ENCODE data around the gene PDSS1.
"Not testable (repeated sequence)": the region's sequence is repeated elsewhere in the genome, so short reads cannot be mapped to it uniquely, and the experiment has no call there.

Gene PDSS1
- total RNA-seq, result 3.3 to 36.5 (median 3.9) reads per million in 3 experiments

- peak; percentile 49 for DNase-seq
Measured at GRCh38 chr10:26697163-26697921, at the start of gene PDSS1. Gene PDSS1, plus strand, starts transcription at chr10:26697701. Its CDS starts 11 bp downstream, at chr10:26697712.

GRCh38 chr10:26648245-26648636 is 49.3 kb upstream of the PDSS1 start:
- not testable (repeated sequence) for DNase-seq

GRCh38 chr10:26650406-26650805 is 47.1 kb upstream of the PDSS1 start:
- DNase-seq, result no peak

- not testable (repeated sequence) for DNase-seq
Measured at GRCh38 chr10:26651476-26651875, 46.0 kb upstream of the PDSS1 start.

GRCh38 chr10:26653004-26653403 is 44.5 kb upstream of the PDSS1 start:
- DNase-seq, result no peak

GRCh38 chr10:26655746-26656145 is 41.8 kb upstream of the PDSS1 start:
- DNase-seq, result no peak

GRCh38 chr10:26662864-26663263 is 34.6 kb upstream of the PDSS1 start:
- no peak for DNase-seq

- DNase-seq, result no peak
Measured at GRCh38 chr10:26665080-26666048, 32.1 kb upstream of the PDSS1 start.

GRCh38 chr10:26675873-26676257 is 21.6 kb upstream of the PDSS1 start:
- no peak for DNase-seq

GRCh38 chr10:26679588-26679987 is 17.9 kb upstream of the PDSS1 start:
- DNase-seq, result no peak

- DNase-seq, result no peak
Measured at GRCh38 chr10:26681076-26681475, 16.4 kb upstream of the PDSS1 start.

- not testable (repeated sequence) for DNase-seq
Measured at GRCh38 chr10:26681971-26682370, 15.5 kb upstream of the PDSS1 start.

- peak; percentile 65 for DNase-seq
Measured at GRCh38 chr10:26682931-26683330, 14.6 kb upstream of the PDSS1 start.

- peak; percentile 37 for DNase-seq
Measured at GRCh38 chr10:26684667-26685264, 12.7 kb upstream of the PDSS1 start.

- DNase-seq, result no peak
Measured at GRCh38 chr10:26685441-26685840, 12.1 kb upstream of the PDSS1 start.

- peak; percentile 41 for DNase-seq
Measured at GRCh38 chr10:26689399-26689798, 8.1 kb upstream of the PDSS1 start.

- DNase-seq, result no peak
Measured at GRCh38 chr10:26690731-26691475, 6.6 kb upstream of the PDSS1 start.

- DNase-seq, result not testable (repeated sequence)
Measured at GRCh38 chr10:26694536-26694935, 3.0 kb upstream of the PDSS1 start.

GRCh38 chr10:26696786-26697162 is 727 bp upstream of the PDSS1 start:
- no peak for DNase-seq

- no peak for DNase-seq
Measured at GRCh38 chr10:26697922-26698608, 564 bp downstream of the PDSS1 start.

GRCh38 chr10:26698909-26699308 is 1.4 kb downstream of the PDSS1 start:
- no peak for DNase-seq

- DNase-seq, result no peak
Measured at GRCh38 chr10:26699631-26700030, 2.1 kb downstream of the PDSS1 start.

Data from central memory CD4-positive, alpha-beta T cell (primary cell).